Activated CD4-positive, alpha-beta T cell treated with anti-CD3 and anti-CD28 coated beads for 48 hours (primary cell): ENCODE measurements around the gene DNAJB8.

Source experiments
- DNase-seq: peaks from one replicate; pipeline ENCODE4 v3.0.0-alpha.2; 2020

Gene DNAJB8

DNA sequence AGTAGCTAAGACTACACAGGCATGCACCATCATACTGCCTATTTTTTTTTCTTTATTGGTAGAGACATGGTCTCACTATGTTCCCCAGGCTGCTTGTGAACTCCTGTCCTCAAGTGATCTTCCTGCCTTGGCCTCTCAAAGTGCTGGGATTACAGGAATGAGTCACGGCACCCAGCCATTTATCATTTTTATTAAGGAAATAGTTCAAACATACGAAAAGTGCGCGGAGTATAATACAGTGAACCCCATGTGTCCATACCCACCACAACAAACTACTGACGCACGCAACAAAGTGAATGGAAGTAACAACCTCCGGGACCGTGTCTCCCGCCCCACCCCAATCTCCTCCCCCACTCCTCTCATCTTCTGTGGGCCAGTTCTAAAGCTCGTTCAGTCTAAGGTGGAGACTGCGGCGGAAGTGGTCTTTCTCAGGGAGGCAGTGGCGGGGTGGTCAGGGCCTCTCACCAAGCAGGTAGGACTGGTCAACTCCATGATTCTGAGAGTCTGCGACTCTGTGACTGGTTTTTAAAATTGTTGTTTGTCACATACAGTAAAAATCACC, 42.1 kb downstream of the DNAJB8 start:
- DNase-seq, result no peak

DNA sequence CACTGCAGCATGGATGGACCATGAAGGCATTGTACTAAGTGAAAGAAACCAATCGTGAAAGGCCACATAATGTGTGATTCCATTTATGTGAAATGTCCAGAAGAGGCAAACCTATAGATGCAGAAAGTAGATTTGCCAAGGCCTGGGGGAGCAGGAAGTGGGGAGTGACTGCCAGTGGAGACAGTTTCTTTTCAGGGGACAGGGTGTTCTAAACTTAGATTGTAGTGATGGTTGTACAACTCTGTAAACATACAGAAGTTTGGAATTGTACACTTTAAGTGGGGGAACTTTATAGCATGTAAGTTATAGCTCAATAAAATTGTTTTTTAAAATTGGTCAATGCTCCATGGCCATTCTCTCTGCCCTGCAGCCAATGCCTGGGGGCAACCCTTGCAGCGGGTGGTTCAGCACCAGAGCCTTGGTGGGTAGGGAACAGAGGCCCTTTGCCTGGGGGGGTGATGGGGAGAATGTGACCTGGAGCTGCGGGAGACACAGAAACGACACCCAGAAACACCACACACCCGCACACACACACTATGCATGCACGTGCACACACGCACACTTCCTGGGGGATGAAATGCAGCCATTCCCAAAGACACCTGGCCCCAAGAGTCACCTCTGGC, 43.1 kb downstream of the DNAJB8 start:
- no peak for DNase-seq

DNA sequence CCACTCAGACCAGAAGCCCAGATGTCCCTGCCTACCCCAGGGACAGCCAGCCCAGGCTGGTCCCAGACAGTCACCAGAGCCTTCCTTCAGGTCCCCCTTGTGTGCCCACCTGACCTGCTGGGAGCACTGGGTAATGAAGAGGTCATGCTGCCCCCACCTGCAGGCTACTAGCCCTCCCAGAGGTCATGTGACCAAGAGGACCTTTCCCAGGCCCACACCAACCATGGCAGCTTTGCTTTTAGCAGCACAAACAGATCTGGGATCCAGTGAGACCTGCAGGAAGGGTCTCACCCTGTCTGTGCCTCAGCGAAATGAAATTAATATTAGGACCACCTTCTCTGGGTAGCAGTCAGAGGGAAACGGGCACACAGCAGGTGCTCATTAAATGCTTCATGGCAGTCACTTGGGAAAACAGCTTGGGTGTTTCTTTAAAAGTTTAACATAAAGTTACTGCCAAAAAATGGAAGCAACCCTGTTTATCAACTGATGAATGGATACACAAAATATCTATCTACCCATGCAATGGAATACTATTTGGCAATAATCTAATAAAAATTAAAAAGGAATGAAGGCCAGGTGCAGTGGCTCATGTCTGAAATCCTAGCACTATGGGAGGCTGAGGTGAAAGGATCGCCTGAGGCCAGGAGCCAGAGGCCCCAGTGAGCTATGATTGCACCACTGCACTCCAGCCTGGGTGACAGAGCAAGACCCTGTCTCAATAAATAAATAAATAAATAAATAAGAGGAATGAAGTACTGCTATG, 43.7 kb downstream of the DNAJB8 start:
- DNase-seq, result no peak

DNA sequence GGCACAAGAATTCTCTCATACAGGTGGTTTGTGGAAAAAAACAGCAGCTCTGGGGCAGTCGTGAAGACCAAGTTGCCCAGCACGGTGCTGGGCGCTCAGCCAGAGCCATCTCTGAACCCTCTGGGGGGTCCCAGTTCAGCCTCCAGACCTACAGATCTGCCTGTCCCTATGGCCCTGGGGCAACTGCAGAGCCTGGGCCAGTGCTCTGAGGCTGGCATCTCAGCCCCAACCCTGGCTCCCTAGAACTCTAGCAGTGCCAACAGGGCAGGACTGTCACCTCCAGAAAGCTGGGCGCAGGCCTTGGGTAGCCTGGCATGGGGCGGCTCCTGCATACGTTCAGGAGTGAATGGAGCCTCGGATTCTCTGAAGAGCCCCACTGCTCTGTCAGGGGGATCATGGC, 44.7 kb downstream of the DNAJB8 start:
- DNase-seq, result no peak

DNA sequence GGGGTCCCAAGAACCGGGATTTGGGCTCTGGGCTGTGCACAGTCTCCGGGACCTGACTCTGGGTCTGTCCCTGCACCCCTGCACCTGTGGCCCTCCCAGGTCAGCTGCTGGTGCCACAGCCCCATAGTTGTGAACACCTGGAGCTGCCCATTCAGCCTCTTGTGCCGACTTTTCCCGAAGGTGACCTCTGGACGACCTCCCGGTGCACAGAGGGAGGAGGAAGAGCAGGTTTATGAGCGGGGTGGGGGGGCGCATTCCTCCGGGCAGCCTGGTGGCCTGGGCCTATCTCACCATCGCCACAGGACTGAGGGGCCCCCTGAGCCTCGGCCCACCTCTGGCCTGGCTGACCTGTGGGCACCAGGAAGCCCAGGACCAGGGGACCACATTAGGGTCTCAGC, 45.3 kb downstream of the DNAJB8 start:
- DNase-seq, result no peak

DNA sequence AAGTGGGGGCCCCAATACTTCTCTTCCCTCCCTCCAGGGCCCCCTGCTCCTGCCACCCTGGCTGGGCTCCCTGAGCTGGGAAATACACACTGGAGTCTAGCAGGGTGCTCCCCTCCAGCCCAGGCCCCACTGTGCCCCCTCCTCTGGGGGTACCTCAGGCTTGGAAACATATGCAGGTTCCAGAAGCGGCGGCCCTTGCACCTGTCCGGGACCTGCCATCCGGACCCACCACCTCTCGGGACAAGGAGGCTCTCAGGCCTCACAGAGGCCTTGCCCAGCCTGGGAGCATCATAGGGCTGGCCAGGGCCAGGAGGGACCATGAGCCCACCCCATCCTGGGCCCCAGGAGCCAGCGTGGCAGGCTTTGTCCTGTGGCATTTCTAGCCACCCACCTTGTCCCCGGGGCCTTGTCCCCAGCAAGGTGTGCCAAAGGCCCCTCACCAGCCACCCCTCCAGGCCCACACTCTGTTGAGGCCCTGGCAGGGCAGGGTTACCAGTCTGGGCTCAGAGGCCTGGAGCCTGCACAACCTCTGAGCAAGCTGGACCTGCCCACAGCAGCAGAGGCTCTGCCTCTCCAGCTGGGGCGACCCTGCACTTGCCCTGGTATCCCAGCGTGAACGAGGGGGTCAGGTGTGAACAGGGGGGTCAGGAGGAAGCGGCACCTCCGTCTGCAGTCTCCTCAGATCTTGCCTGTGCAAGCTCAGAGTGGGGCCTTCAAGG, 45.8 kb downstream of the DNAJB8 start:
- no peak for DNase-seq

DNA sequence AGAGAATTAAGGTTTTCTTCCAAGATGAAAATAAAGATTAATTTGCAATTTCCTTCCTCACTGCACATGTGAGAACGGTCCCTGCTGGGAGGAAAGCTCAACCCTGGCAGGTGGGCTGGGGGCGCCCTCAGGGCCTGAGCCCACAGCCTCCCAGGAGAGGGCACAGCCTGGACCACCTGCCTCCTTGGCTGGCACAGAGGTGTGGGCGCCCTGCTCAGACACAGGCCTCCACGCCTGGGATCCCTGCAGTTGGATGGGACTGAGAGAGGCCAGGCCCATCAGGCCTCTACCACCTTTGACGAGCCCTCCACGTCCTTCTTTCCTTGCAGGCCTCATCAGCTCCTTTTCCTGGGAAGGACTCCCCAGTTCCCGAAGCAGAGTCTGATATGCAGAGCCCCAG, 46.4 kb downstream of the DNAJB8 start:
- no peak for DNase-seq

DNA sequence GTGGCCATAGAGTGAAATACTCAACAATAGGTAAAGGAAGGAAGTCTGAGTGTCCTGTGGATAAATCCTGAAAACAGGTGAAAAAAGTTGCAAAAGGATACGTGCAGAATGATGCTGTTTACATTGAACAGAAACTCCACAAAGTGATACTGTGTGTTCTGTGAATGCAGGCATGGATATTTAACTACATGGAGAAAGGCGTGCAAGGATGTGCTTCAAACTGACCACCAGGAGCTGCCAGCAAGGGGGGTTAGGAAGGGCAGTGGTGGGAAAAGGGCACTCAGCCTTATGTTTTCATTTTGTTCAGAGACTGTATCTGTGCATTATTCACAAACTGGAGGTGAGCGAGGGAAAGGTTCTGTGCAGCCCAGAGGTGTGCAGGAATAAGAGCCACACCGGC, 47.4 kb downstream of the DNAJB8 start:
- no peak for DNase-seq

DNA sequence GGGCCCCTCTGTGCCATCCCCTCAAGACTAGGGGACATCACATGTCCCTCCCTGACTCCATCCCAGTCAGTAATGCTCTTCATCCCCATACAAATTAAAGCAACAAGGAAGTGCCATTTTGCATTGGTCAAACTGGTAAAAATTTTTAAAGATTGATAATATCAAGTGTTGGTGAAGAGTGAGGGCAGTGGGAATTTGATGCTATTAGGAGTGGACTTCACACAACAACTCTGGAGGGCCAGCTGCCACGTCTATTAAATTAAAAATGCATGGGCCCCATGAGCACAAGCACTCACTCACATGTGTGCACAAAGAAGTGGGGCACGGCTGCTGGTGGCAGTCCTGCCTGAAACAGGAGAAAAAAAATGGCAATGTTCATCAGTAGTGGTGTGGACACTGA, 47.8 kb downstream of the DNAJB8 start:
- no peak for DNase-seq

DNA sequence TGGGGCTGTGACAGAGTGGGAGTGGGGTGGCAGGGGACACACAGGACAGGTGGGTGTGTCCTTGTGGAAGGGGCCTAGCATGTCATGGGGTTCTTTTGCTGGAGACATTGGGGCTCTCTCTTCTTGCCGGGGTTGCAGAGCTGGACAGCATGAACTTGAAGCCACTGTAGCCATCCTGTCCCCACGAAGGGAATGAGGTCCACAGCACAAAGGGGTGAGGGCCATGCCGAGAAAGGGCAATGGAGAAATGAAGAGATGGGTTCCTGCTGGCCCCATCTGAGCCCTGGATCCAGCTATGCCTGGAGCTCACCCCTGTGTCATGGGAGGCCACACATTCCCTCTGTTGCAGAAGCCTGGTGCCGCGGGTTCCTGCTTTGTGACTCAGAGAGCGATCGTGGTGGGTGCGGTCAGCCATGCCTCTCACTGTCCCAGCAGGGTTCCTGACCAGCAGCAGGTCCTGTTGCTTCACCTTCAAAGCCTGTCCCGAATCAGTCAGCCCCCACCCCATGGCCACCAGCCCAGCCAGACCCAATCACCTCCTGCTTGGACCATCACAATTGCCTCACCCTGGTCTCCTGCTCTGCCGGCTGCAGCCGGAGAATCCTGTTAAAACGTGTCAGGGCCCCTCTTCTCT, 50.0 kb downstream of the DNAJB8 start:
- no peak for DNase-seq

DNA sequence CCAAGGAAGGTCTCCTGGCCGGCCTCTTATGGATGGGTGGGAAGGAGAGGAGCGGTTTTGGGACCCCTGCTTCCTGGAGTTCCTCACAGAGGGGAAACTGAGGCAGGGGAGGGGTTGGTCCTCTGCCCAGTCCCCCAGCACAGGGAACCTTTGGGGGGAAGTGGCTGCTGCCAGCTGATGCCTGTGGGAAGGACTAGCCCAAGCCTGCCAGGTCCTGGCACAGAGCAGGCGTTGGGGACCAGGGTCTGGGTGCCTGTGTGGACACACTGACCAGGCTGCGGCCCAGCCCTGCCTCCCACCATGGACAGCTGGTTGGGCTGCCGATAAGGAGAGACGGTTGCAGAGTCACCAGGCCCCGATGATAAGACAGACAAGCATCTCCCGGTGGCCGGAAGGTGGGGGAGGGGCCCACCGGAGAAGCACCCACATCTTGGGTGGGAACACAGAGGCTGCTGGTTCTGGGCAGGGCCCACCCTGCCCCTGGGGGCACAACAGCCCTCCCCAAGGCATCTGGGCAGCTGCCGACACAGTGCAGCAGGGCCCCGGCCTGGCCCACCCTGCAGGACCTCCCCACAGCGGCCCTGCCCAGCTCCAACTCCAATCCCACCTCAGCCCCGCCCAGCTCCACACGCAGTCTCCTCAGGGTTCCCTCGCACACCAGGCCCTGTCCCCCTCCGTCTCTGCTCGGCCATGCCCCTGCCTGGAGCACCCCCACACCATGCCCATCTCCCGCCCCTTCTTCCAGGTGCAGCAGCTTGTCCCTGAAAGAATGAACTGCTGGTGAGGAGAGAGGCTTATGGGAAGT, 50.7 kb downstream of the DNAJB8 start:
- DNase-seq, result no peak

DNA sequence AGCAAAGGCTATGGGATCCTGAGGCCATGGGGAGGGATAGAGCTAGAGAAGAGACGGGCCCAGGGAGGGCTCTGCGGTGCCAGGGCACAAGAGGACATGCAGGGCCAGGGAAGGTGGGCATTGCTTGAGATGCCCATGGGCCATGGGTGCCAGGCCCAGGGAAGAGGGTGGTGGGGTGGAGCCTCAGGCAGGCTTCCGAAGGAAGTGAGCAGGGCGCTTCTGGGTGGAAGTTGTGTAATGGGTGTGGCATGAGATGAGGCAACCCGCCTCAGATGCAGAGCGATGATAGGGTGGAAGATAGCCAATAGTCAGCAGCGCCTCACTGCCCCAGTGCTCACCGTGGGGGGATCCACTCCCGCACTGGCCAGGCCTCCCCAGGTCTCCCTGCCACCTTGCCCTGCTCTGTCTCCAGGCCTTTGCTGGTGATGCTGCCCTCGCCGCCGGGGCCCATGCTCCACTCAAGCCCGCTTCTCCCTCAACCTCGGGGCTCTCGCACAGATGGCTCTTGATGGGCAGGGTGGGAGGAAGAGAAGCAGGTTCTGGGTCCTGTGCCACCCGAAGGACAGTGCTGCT, 51.4 kb downstream of the DNAJB8 start:
- DNase-seq, result no peak

DNA sequence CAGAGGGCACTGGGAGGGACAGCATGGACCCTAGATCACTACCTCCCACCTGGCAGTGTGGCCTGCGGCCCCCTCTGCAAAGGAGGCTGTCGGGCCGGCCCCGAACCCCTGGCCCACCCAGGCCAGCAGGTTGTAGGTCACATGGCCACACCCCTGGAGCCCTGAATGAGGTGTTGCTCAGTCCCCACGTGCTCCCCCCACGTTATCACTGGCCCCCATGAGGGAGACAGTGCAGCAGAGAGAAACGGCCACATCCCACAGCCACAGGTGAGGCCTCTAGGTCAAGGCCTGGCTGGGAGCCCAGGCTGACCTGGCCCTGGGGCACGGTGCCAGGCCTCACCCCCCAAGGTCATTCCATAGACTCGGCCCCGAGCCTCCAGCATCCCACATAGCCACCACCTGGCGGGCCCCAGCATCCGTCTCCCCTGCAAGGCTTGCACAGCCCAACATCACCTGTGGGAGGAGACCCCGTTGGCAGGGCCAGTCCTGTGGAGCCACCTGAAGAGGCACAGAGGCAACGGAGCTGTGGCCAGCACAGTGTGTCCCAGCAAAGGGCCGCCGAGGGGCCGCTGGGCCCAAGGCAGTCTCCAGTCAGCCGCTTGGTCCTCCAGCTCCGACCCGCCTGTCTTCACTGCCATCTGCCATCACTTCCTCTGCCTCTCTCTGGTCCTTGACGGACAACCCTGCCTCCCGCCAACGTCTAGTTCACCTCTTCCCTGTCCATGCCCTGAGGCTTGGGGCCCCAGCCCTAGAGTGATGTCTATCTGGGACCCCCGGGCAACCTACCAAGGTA, 53.1 kb downstream of the DNAJB8 start:
- DNase-seq, result no peak

DNA sequence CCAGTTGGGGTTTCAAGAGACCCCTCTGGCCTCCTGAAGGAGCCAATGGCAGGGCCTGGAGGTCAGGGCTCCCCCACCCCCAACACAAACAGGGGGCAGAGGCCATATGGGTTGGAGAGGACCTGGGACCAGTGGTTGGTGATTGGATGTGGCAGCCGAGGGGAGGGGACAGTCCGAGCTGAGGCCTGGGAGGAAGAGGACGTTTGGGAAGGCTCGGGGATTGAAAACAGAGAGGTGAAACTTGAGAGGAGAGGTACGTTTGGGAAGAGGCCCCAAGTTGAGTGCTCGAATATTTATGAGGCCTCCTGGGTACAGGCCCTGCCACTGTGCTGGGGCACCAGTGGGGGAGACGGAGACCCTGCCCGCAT, 53.7 kb downstream of the DNAJB8 start:
- no peak for DNase-seq
